ENCODE measurements around the gene ANAPC7. TPM values are rescaled to one million over a fixed set of nuclear protein-coding genes. Genes with fewer than 3 reads are reported as not detected.
A peak's percentile ranks its signal among the peaks of the same experiment; 100 is the strongest.

Gene ANAPC7
- total and polyA plus RNA-seq, 2 of the 13 experiments (the other 11 are each of a cell fraction or from before 2014, with no cell fraction given): 40.0 to 69.1 TPM

DNA sequence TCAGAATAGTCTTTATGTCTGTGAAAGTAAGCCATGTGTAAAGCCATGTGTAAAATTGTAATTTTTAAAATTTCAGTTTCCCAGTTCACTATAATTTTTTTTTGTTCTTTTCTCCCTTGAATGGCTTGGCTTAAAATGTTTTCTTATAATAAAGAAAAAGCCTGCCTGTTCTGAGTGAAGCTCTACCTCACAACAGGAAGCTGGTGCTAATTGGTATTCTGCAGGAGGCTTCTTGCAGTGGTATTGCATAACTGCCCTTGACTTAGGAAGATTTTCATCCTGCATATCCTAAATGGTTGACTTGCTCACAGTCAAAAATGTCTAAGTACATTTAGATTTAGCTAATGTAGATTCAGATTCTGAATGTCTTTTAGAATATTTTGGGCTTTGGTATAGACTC, 73.0 kb downstream of the ANAPC7 start:
- FAIRE-seq (no peak), ATAC-seq (no peak), DNase-seq (ENCODE audit: low spot score) (no peak)
- CTCF ChIA-PET (ENCODE audit: low intra/inter-chr PET ratio, low total read pairs): no interaction called here
- no peaks in the 10 kb centered on the region for H3K9me3 ChIP-seq (ENCODE audit: low read length)
- H3K4me3 ChIP-seq (replicated peaks in 1 of 3; ENCODE audit: insufficient read depth in 1 of 3, low read depth in 2 of 3, low read length in 3 of 3): no peak overlapping the region
- TF ChIP-seq ZNF180 (CRISPR knock-in tag; IDR thresholded peaks at IDR 0.05; ENCODE audit: borderline replicate concordance, low read depth) (no peak), CEBPG (CRISPR knock-in tag; IDR thresholded peaks at IDR 0.05) (peak; percentile 61), CEBPB (IDR thresholded peaks at IDR 0.05; ENCODE audit: borderline replicate concordance, low read depth, low read length) (peak; percentile 62; the same call in 1 of the 2 replicates)
- TF ChIP-seq, protein P1, sequence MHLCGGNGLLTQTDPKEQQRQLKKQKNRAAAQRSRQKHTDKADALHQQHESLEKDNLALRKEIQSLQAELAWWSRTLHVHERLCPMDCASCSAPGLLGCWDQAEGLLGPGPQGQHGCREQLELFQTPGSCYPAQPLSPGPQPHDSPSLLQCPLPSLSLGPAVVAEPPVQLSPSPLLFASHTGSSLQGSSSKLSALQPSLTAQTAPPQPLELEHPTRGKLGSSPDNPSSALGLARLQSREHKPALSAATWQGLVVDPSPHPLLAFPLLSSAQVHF (CRISPR knock-in tag; IDR thresholded peaks at IDR 0.05): no peak
- TF ChIP-seq, protein P2, sequence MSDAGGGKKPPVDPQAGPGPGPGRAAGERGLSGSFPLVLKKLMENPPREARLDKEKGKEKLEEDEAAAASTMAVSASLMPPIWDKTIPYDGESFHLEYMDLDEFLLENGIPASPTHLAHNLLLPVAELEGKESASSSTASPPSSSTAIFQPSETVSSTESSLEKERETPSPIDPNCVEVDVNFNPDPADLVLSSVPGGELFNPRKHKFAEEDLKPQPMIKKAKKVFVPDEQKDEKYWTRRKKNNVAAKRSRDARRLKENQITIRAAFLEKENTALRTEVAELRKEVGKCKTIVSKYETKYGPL (CRISPR knock-in tag; IDR thresholded peaks at IDR 0.05): 0 out of 2 replicates have a peak, but pooled peaks have one; percentile 33
- POLR2A ChIA-PET: interaction anchor here (0.8 to 1.9 kb wide), 2 partner anchors 10 to 83 kb away, joined by 3 to 5 read pairs; no protein-coding TSS in a partner anchor
- H3K9ac ChIP-seq (ENCODE audit: insufficient read depth, low read depth, low read length): no peak overlapping the region
- peaks cover 46 to 90% of the 10 kb centered on the region in 2 experiments for H3K36me3 ChIP-seq (replicated peaks in 1 of 2; ENCODE audit: control insufficient read depth in 1 of 2, insufficient read depth in 2 of 2, low read length in 2 of 2)
- H2AFZ ChIP-seq (ENCODE audit: low read length): no peak overlapping the region
- BruUV-seq (replicated peaks): no TSS peak
- no peaks in the 10 kb centered on the region for H3K4me1 ChIP-seq (ENCODE audit: insufficient read depth, low read length)
- no peaks in the 10 kb centered on the region for H3K27me3 ChIP-seq (ENCODE audit: control insufficient read depth in 1 of 2, insufficient read depth in 2 of 2, low read length in 2 of 2)
- no peak overlapping the region for H3K4me2 ChIP-seq (ENCODE audit: low read depth, low read length)
- in situ Hi-C loops (cut with HindIII; ENCODE audit: extremely low pct_ligation_motif_present, low pct_unique_long_range_greater_than_20kb): loop anchor here (5.0 kb wide), 1 partner anchor 33 kb away; no protein-coding TSS in a partner anchor
- H3K27ac ChIP-seq (ENCODE audit: extremely low read length, insufficient read depth, low read length): no peak overlapping the region
- peaks cover 7% of the 10 kb centered on the region for H3K79me2 ChIP-seq (ENCODE audit: insufficient read depth, low read length)
- H4K20me1 ChIP-seq (ENCODE audit: insufficient read depth, low read length): no peaks in the 10 kb centered on the region
- intact Hi-C loops (cut with micrococcal nuclease; ENCODE audit: unreplicated experiment): no loop called here

DNA sequence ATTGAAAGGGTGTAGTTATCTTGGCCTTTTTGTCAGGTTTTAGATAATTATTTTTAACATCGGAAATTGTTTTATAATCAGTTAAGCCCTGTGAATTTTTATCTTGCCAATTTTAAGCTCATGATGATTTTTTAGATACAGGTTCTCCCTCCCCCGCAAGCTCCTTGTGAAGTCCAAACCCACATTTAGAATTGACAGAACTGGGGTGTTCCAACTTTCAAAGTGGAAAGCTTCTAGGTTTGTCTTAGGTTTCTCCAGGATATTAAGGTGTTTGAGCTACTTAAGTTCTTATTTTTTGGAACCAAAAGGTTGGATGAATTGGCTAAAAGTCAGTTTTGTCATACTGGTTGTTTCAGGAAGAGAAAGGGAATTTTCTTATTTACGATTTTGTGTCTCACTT, 73.4 kb downstream of the ANAPC7 start:
- Histone ChIP-seq H3K27ac (ENCODE audit: extremely low read length, insufficient read depth, low read length) (no peak overlapping the region), H3K9me3 (ENCODE audit: low read length) (no peaks in the 10 kb centered on the region), H3K27me3 (ENCODE audit: control insufficient read depth in 1 of 2, insufficient read depth in 2 of 2, low read length in 2 of 2) (no peaks in the 10 kb centered on the region), H4K20me1 (ENCODE audit: insufficient read depth, low read length) (no peaks in the 10 kb centered on the region), H3K36me3 (replicated peaks in 1 of 2; ENCODE audit: control insufficient read depth in 1 of 2, insufficient read depth in 2 of 2, low read length in 2 of 2) (peaks cover 44 to 90% of the 10 kb centered on the region in 2 experiments), H3K4me3 (replicated peaks in 1 of 3; ENCODE audit: insufficient read depth in 1 of 3, low read depth in 2 of 3, low read length in 3 of 3) (no peak overlapping the region), H2AFZ (ENCODE audit: low read length) (no peak overlapping the region), H3K4me1 (ENCODE audit: insufficient read depth, low read length) (no peaks in the 10 kb centered on the region), H3K9ac (ENCODE audit: insufficient read depth, low read depth, low read length) (no peak overlapping the region), H3K79me2 (ENCODE audit: insufficient read depth, low read length) (peaks cover 7% of the 10 kb centered on the region), H3K4me2 (ENCODE audit: low read depth, low read length) (no peak overlapping the region)
- intact Hi-C loops (cut with micrococcal nuclease; ENCODE audit: unreplicated experiment) (no loop called here), in situ Hi-C loops (cut with HindIII; ENCODE audit: extremely low pct_ligation_motif_present, low pct_unique_long_range_greater_than_20kb) (loop anchor here (5.0 kb wide), 1 partner anchor 33 kb away; no protein-coding TSS in a partner anchor)
- BruUV-seq (replicated peaks): no TSS peak
- WGBS (ENCODE audit: low lambda C conversion rate): 98% methylated on average over 3 of the region's 3 CpGs
- DNase-seq (ENCODE audit: low spot score): no peak
- POLR2A ChIA-PET: no interaction called here
- no peak for FAIRE-seq
- ATAC-seq: no peak
- CTCF ChIA-PET (ENCODE audit: low intra/inter-chr PET ratio, low total read pairs): no interaction called here
- no peak for TF ChIP-seq PHB2 (IDR thresholded peaks at IDR 0.05; ENCODE audit: partially characterized antibody)
- TF ChIP-seq TCF7L2 (IDR thresholded peaks at IDR 0.05; ENCODE audit: low read depth, low read length): no peak
- TF ChIP-seq, protein P3, sequence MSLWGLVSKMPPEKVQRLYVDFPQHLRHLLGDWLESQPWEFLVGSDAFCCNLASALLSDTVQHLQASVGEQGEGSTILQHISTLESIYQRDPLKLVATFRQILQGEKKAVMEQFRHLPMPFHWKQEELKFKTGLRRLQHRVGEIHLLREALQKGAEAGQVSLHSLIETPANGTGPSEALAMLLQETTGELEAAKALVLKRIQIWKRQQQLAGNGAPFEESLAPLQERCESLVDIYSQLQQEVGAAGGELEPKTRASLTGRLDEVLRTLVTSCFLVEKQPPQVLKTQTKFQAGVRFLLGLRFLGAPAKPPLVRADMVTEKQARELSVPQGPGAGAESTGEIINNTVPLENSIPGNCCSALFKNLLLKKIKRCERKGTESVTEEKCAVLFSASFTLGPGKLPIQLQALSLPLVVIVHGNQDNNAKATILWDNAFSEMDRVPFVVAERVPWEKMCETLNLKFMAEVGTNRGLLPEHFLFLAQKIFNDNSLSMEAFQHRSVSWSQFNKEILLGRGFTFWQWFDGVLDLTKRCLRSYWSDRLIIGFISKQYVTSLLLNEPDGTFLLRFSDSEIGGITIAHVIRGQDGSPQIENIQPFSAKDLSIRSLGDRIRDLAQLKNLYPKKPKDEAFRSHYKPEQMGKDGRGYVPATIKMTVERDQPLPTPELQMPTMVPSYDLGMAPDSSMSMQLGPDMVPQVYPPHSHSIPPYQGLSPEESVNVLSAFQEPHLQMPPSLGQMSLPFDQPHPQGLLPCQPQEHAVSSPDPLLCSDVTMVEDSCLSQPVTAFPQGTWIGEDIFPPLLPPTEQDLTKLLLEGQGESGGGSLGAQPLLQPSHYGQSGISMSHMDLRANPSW (CRISPR knock-in tag; IDR thresholded peaks at IDR 0.05; ENCODE audit: borderline replicate concordance): no peak
- TF ChIP-seq, protein P4, sequence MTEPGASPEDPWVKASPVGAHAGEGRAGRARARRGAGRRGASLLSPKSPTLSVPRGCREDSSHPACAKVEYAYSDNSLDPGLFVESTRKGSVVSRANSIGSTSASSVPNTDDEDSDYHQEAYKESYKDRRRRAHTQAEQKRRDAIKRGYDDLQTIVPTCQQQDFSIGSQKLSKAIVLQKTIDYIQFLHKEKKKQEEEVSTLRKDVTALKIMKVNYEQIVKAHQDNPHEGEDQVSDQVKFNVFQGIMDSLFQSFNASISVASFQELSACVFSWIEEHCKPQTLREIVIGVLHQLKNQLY (CRISPR knock-in tag; IDR thresholded peaks at IDR 0.05): no peak
- TF ChIP-seq, protein P5, sequence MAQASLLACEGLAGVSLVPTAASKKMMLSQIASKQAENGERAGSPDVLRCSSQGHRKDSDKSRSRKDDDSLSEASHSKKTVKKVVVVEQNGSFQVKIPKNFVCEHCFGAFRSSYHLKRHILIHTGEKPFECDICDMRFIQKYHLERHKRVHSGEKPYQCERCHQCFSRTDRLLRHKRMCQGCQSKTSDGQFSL (CRISPR knock-in tag; IDR thresholded peaks at IDR 0.05): no peak
- TF ChIP-seq SRSF4 (IDR thresholded peaks at IDR 0.05; ENCODE audit: low read depth, low read length, poor library complexity, severe bottlenecking): no peak
- no peak for TF ChIP-seq YEATS4 (CRISPR knock-in tag; IDR thresholded peaks at IDR 0.05; ENCODE audit: borderline replicate concordance)
- TF ChIP-seq CHD4 (IDR thresholded peaks at IDR 0.05; ENCODE audit: borderline replicate concordance, low read length): no peak
- TF ChIP-seq YY1 (IDR thresholded peaks at IDR 0.05; ENCODE audit: insufficient read depth, insufficient replicate concordance, low read depth, low read length): no peak

Measured in HepG2 (cell line).